SJSA1 (cell line): ENCODE measurements around the gene SDHD. TPM values are rescaled to one million over a fixed set of nuclear protein-coding genes. Genes with fewer than 3 reads are reported as not detected.

Experiments
- DNase-seq, 2 experiments: peaks; one replicate each; pipeline ENCODE4 v3.0.0-alpha.2; 2015 to 2020; ENCODE audit warnings: low spot score in 2 of 2, low read depth in 1 of 2
- H3K27ac ChIP-seq: fragments of 250-450 bp; sonication (Bioruptor Pico); 2 replicates; pipeline ENCODE4 v1.5.1; 2020; ENCODE audit warnings: mild to moderate bottlenecking, moderate library complexity
- H3K27me3 ChIP-seq: fragments of 250-450 bp; sonication (Bioruptor Pico); replicated peaks from 2 replicates; pipeline ENCODE4 v1.5.1; 2020; ENCODE audit warnings: mild to moderate bottlenecking, moderate library complexity
- H3K36me3 ChIP-seq: fragments of 250-450 bp; sonication (Bioruptor Pico); 2 replicates; pipeline ENCODE4 v1.5.1; 2020; ENCODE audit warnings: mild to moderate bottlenecking
- H3K4me1 ChIP-seq: fragments of 250-450 bp; sonication (Bioruptor Pico); replicated peaks from 2 replicates; pipeline ENCODE4 v1.6.1; 2021; ENCODE audit warnings: mild to moderate bottlenecking
- H3K4me3 ChIP-seq: fragments of 250-450 bp; sonication (Bioruptor Pico); 2 replicates; pipeline ENCODE4 v1.5.1; 2020; ENCODE audit warnings: mild to moderate bottlenecking
- H3K9me3 ChIP-seq: fragments of 250-450 bp; sonication (Bioruptor Pico); replicated peaks from 2 replicates; pipeline ENCODE4 v1.5.1; 2020; ENCODE audit warnings: mild to moderate bottlenecking
- total RNA-seq: library from RNA; depleted of rRNA; stranded (reverse); fragments of >200 nt; shearing (Covaris generic); gene quantifications from 2 replicates; pipeline ENCODE4 v1.2.3, GENCODE V29; 2014; rRNA removed

SDHD gene
- total RNA-seq, 1 experiment from 2014 or later = 92.2 TPM

- Histone ChIP-seq H3K36me3 (no peaks in the 10 kb centered on the region), H3K27me3 (no peaks in the 10 kb centered on the region), H3K9me3 (no peaks in the 10 kb centered on the region), H3K4me1 (peaks cover 5% of the 10 kb centered on the region), H3K4me3 (no peak overlapping the region), H3K27ac (no peak overlapping the region)
- no peak for DNase-seq
These were observed 28.7 kb downstream of the SDHD start for GRCh38 chr11:112115386-112115785.

GRCh38 chr11:112118176-112118575 lies 31.5 kb downstream of the SDHD start:
- Histone ChIP-seq H3K36me3 (no peaks in the 10 kb centered on the region), H3K27ac (no peak overlapping the region), H3K27me3 (no peaks in the 10 kb centered on the region), H3K9me3 (no peaks in the 10 kb centered on the region), H3K4me3 (no peak overlapping the region), H3K4me1 (peaks cover 7% of the 10 kb centered on the region)
- DNase-seq = no peak

DNA sequence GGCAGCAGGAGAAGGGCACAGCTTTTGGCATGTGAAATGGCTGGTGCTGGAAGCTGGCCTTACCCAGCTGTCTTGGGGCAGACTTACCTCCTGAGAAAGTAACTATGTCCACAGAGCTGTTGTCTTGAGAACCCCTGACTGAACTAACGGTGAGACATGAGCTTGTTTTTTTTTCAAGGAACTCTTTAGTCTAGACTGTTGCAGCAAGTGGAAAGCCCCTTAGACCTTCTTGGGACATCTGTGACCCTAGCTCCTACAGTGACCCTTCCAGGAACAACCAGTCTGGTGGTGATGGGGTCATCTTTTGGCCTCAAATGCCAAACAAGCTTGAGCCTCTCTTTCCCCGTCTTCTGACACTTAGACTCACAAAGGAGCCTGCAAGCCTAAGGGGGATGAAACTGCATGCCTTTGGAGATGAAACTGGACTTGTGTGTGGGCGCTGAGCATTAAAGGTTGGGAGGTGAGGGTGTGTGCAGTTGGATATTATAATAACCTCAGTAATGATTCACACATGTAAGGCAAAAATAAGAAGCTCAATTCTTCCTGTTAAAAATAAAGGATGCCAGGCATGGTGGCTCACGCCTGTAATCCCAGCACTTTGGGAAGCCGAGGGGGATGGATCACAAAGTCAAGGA lies 35.4 kb downstream of the SDHD start:
- Histone ChIP-seq H3K9me3 (no peaks in the 10 kb centered on the region), H3K27me3 (no peaks in the 10 kb centered on the region), H3K4me1 (peaks cover 7% of the 10 kb centered on the region), H3K27ac (no peak overlapping the region), H3K36me3 (no peaks in the 10 kb centered on the region), H3K4me3 (no peak overlapping the region)
- no peak for DNase-seq

DNA sequence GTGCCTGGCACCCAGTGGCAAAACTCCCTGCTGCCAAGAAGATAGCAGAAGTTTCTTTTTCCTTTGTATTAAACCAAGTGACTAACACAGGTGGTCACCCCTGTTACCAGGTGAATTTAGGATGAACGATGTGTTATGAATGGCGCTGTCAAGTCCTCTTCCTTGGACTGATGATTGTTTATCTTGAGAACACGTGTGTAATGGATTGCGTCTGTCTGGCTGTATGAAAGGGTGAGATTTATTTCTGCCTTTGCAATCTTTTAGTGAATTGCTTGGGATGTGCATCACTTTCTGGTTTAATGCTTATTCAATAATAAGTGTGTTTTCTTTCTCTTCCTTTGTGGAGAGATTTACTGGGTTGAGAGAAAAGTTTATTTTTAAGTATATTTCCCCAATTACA lies 36.5 kb downstream of the SDHD start:
- H3K9me3 ChIP-seq = no peaks in the 10 kb centered on the region
- no peaks in the 10 kb centered on the region for H3K36me3 ChIP-seq
- no peaks in the 10 kb centered on the region for H3K27me3 ChIP-seq
- peaks cover 7% of the 10 kb centered on the region for H3K4me1 ChIP-seq
- no peak overlapping the region for H3K4me3 ChIP-seq
- no peak overlapping the region for H3K27ac ChIP-seq
- no peak for DNase-seq

GRCh38 chr11:112127056-112127455 lies 40.4 kb downstream of the SDHD start:
- peaks cover 6% of the 10 kb centered on the region for H3K4me1 ChIP-seq
- no peak overlapping the region for H3K4me3 ChIP-seq
- H3K27me3 ChIP-seq = no peaks in the 10 kb centered on the region
- no peak overlapping the region for H3K27ac ChIP-seq
- no peak for DNase-seq
- no peaks in the 10 kb centered on the region for H3K36me3 ChIP-seq
- H3K9me3 ChIP-seq = no peaks in the 10 kb centered on the region

- Histone ChIP-seq H3K9me3 (no peaks in the 10 kb centered on the region), H3K4me3 (no peak overlapping the region), H3K27me3 (no peaks in the 10 kb centered on the region), H3K27ac (no peak overlapping the region), H3K36me3 (no peaks in the 10 kb centered on the region), H3K4me1 (peaks cover 6% of the 10 kb centered on the region)
- DNase-seq = peak; percentile 44 to 61
These were observed 41.9 kb downstream of the SDHD start for GRCh38 chr11:112128483-112129121.

- Histone ChIP-seq H3K36me3 (no peaks in the 10 kb centered on the region), H3K9me3 (no peaks in the 10 kb centered on the region), H3K4me3 (no peak overlapping the region), H3K27ac (no peak overlapping the region), H3K4me1 (peaks cover 6% of the 10 kb centered on the region), H3K27me3 (no peaks in the 10 kb centered on the region)
- DNase-seq = no peak
These were observed 43.0 kb downstream of the SDHD start for GRCh38 chr11:112129656-112130055.

DNA sequence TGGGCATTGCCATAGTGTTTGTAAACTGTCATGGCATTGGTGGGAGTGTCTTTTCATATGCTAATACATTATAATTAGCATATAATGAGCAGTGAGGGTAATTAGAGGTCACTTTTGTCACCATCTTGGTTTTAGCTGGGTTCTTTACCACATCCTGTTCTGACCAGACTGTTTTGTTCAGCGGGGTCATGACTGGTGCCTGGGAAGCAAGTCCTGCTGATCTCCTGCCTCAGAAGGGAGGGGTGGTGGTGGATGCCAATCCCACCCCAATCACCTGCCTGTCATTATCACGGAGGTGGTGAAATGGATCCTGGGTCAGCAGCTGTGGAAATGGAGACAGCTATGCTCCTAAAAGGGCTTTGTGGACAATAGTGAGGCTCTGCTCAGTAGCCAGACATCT lies 46.1 kb downstream of the SDHD start:
- Histone ChIP-seq H3K27me3 (no peaks in the 10 kb centered on the region), H3K9me3 (no peaks in the 10 kb centered on the region), H3K27ac (no peak overlapping the region), H3K36me3 (no peaks in the 10 kb centered on the region), H3K4me3 (no peak overlapping the region), H3K4me1 (peaks cover 6% of the 10 kb centered on the region)
- DNase-seq = no peak

DNA sequence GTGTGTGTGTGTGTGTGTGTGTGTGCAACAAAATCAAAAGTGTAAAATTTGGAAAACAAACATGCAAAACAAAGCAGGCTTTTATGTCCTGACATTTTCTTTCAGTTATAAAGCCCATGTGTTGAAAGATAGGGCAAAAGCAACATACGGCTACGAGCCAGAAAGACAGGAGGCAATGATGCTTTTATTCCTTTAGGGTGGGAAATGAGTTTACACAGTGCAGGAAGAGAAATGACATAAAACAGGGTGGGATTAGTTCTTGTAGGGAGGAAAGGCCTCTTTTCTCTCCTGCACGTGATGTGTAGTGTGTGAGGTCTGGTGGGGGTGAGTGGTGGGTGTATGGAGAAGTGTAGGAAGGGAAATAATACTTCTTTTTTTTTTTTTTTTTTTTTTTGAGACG lies 47.8 kb downstream of the SDHD start:
- H3K36me3 ChIP-seq = no peaks in the 10 kb centered on the region
- H3K4me3 ChIP-seq = no peak overlapping the region
- no peak for DNase-seq
- H3K27me3 ChIP-seq = no peaks in the 10 kb centered on the region
- H3K4me1 ChIP-seq = no peaks in the 10 kb centered on the region
- H3K27ac ChIP-seq = no peak overlapping the region
- H3K9me3 ChIP-seq = no peaks in the 10 kb centered on the region

GRCh38 chr11:112143597-112143996 lies 56.9 kb downstream of the SDHD start:
- Histone ChIP-seq H3K4me1 (no peaks in the 10 kb centered on the region), H3K27ac (no peak overlapping the region), H3K36me3 (no peaks in the 10 kb centered on the region), H3K4me3 (no peak overlapping the region), H3K9me3 (no peaks in the 10 kb centered on the region), H3K27me3 (no peaks in the 10 kb centered on the region)
- no peak for DNase-seq

Other genes starting within 250 kb of the SDHD start
- gene ALG9, start 215.3 kb upstream of the SDHD start, total RNA-seq = 22.9 and 24.9 TPM in 2 replicates
- gene FDXACB1, start 207.7 kb upstream of the SDHD start, total RNA-seq = 2.5 and 3.7 TPM in 2 replicates
- 1.7 and 8.6 TPM in 2 replicates for gene CFAP68, start 207.3 kb upstream of the SDHD start, total RNA-seq
- 0.97 and 3.1 TPM in 2 replicates for gene CRYAB, start 175.1 kb upstream of the SDHD start, total RNA-seq
- not detected in 2 replicates for gene HSPB2, start 174.1 kb upstream of the SDHD start, total RNA-seq
- gene C11orf52, start 168.0 kb upstream of the SDHD start, total RNA-seq = not detected in 2 replicates
- gene DIXDC1, start 149.5 kb upstream of the SDHD start, total RNA-seq = 8.4 and 10.3 TPM in 2 replicates
- 18.4 and 26.6 TPM in 2 replicates for gene DLAT, start 61.5 kb upstream of the SDHD start, total RNA-seq
- gene PIH1D2, start 12.9 kb upstream of the SDHD start, total RNA-seq = 0.19 and 2.6 TPM in 2 replicates
- gene NKAPD1, start 12.6 kb upstream of the SDHD start, total RNA-seq = 13.5 and 24.4 TPM in 2 replicates
- 36.3 and 40.8 TPM in 2 replicates for gene TIMM8B, start 117 bp upstream of the SDHD start, total RNA-seq
- 1.2 and 2.1 TPM in 2 replicates for gene IL18, start 77.2 kb downstream of the SDHD start, total RNA-seq
- gene TEX12, start 80.5 kb downstream of the SDHD start, total RNA-seq = 0.16 TPM in 1 of 2 replicates, not detected in the other
- gene BCO2, start 88.6 kb downstream of the SDHD start, total RNA-seq = 0.42 TPM in 1 of 2 replicates, not detected in the other
- 55.7 and 67.4 TPM in 2 replicates for gene PTS, start 139.6 kb downstream of the SDHD start, total RNA-seq
- not detected in 2 replicates for gene PLET1, start 174.0 kb downstream of the SDHD start, total RNA-seq